COLO829 (cell line): Measurements from ENCODE around the gene SOX12.
"Not testable (repeated sequence)": the region's sequence is repeated elsewhere in the genome, so short reads cannot be mapped to it uniquely, and the experiment has no call there.

ENCODE experiments used
- DNase-seq: peaks from one replicate; pipeline ENCODE4 v3.0.0; 2012; ENCODE audit warnings: low spot score

SOX12 gene

DNA sequence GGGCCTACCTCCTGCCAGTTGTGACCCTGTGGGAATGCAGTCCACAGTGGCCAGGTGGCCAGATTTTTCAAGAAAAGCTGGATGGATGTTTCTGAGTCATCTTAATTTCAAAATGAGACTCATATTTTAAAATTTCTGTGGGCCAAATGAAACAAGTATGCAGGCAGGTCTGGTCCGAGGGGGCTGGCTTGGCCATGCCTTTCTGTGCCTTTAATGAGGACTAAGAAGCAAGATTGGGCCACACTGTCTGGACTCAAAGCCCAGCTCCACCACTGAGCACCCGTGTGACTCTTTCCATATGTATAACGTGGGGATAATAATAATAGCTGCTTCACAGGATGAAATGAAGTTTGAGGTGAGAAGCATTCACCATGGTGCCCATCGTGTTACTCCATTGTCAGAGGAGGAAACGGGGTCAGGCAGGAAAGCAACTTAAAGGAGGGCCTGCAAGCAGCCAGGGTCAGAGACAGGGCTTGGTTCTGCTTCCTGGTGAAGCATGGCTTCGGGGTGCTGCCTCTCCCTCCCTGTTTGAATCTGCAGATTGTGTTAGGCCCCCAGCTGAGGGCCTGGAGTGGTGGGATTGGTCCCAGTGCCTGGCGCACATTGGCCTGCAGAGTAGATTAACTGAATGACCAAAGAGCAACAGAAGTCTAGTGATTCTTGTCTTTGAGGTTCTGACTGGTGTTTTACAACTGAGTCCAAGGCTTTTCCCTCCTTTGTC lies 3.8 kb downstream of the SOX12 start:
- no peak for DNase-seq

DNA sequence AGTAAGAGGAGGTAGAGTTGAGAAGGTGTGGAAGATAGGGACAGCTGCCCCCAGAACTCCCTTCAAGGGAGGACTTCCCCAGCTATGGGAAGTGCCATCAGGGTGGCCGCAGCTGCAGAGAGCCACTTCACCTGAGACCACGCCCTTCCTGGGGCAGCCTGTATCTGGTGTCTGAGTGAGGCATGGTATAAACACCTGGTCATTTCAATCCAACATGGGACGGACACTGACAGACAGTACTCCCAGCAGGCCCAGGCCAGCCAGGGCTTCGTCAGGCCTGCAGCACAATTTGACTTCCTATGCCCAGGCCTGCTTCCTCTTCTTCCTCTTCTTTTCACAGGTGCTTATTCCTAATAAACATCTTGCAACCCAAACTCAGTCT lies 4.5 kb downstream of the SOX12 start:
- no peak for DNase-seq

DNA sequence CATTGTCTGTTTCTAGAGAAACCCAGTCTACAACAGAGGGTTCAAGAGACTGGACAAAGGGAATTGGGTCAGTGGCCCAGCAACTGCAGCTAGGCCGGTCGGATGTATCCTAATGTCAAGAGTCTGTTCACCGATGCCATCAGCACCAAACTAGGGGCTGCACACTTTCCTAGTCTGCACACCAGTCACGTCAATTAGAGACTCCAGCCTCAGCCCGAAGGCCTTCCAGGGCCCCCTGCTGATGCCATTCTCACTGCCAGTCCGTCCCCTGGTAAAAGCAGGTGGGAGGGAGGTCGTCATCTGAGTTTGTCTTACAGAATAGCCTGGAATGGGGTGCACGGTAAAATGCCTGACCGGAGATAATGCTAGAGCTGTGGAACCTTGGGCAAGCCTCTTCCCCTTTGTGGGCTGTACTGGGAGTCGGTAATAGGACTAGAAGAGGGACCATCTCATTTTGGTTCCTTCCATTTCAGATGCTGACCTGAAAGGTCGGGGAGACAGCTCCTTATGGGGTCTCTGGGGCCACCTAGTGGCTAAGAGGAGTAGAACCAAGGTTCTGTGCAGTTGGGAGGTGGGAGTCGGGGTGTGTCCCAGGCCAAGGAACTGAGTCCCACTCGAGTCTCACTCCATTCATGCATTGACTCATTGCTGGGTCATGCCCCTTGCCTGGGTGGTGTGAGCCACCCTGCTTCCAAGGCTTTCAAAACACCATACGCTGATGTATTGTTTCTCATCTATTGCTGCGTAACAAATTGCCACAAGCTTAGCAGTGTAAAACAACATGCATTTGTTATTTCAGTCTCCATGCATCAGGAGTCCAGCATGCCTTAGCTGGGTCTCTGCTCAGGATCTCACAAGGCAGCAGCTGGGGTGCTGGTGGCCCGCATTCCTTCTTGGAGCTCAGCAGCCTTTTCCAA lies 5.1 kb downstream of the SOX12 start:
- peak; percentile 68 for DNase-seq

DNA sequence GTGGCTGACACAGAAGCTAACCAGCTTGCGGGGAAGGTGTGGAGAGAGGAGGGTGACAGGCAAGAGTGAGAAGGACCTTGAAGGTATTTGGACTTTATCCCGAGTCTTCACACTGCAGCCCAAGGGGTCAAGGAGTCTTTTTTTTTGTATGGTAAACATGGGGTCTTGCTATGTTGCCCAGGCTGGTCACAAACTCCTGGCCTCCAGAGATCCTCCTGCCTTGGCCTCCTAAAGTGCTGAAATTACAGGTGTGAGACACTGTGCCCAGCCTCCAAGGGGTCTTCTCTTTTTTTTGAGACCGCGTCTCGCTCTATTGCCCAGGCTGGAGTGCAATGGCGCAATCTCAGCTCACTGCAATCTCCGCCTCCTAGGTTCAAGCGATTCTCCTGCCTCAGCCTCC lies 9.2 kb downstream of the SOX12 start:
- DNase-seq: no peak

GRCh38 chr20:336040-336439 lies 10.7 kb downstream of the SOX12 start:
- DNase-seq: not testable (repeated sequence)

DNA sequence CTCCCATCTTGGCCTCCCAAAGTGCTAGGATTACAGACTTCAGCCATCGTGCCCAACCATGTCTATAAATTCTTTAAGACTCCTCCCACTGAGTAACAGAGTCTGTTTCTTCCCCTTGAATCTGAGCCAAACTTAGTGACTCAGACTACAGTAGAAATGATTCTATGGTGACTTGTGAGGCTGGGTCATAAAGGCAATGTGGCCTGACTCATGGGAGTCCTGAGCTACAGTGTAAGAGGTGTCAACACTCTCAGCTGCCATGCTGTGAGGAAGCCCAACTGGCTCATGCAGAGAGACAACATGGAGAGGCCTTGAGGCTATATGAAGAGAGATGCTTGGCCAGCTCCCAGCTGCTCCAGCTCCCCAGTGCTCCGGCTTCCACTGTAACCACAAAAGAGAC lies 16.3 kb downstream of the SOX12 start:
- DNase-seq: peak; percentile 76

GRCh38 chr20:343107-343506 lies 17.8 kb downstream of the SOX12 start:
- DNase-seq: no peak

- no peak for DNase-seq
These were observed 20.8 kb downstream of the SOX12 start for GRCh38 chr20:346033-346639.

DNA sequence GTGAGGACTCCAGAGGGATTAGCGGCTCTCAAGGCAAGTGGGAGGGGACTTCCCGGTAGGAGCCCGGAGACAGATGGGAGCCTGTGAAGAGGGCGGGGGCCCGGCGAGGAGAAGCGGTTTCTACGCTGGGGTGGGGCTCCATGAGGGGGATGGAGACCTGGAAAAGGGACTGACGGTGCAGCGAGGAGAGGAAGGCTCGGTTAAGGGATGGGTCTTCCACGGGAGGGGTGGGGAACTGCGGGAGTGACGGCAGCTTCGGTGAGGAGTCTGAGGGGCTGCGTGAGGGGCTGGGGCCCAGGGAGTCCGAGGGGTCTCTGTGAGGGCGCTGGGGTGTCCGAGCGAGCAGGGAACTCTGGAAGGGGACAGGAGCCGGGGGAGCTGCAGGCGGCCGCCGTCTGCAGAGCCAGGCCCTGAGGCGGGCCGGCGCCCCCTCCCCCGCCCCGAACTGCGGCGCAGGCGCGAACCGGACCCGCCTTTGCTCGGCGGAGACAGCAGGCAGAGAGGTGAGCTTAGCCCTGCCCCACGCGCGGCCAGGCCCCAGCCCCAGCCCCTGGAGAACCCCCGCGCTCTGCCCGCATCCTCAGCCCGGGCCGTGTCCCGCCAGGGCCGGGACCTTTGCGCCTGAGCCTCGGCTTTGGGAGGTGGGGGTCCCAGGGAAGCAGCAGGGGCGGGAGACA lies 21.4 kb downstream of the SOX12 start, which contains the start of gene NRSN2:
TSS of gene NRSN2 (plus strand) at position 472 of the 677 bp plus-strand sequence. CDS start 2,533 bp downstream, outside the sequence.
- DNase-seq: peak; percentile 83

DNA sequence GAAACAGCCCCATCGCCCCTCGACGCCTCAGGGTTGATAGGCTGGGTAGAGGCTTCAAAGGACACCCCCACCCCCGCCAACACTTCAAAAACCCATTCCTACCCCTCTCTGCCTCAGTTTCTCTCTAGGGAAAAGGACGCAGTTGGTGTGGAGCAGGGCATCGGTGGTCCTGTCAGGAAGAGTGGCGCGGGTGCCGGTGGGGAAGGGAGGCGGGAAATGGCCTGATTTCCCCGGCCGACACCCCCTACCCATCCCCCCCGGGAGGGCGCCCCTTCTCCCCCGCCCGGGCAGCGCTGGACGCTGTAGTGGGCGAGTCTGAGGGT lies 21.9 kb downstream of the SOX12 start:
- no peak for DNase-seq

DNA sequence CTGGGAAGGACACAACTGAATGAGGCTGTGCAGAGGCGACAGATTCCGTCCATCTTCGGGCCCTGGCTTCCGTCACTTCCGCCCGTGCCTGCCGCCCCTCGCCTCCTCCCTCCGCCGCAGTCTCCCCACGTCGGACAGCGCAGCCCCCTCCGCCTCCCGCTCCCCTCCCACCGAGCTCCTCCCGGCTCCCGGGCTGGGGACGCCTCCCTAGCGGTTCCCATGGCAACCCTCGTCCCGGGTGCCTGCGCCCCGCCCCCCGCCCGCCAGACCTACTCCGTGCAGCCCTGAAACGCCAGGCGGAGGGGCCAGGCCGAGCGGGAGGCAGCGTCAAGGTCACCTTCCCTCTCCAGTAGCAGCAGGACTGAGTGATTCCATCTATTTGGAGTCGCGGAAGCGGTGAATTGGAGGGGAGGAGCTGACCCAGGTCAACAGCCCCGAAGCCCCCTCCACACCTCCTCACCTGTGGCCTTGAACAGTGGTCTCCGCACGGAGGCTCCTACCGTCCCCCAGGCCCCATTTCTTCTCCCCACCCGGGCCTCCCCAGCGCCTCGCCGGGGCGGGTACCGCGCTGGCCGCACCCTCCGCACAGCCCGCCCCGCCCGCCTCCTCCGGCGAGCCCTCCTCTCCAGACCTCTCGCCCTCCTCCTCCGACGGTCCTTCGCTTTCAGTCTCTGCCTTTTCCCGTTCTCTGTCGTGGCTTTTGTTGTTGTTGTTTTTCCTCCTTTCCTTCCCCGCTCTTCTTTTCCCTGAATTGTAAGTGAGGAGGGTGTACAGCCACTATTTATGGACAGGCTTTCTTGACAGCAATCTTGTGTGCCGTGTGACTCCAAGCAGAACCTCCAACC lies 22.5 kb downstream of the SOX12 start:
- peak; percentile 99 for DNase-seq

GRCh38 chr20:348972-349841 lies 23.9 kb downstream of the SOX12 start:
- DNase-seq: no peak

DNA sequence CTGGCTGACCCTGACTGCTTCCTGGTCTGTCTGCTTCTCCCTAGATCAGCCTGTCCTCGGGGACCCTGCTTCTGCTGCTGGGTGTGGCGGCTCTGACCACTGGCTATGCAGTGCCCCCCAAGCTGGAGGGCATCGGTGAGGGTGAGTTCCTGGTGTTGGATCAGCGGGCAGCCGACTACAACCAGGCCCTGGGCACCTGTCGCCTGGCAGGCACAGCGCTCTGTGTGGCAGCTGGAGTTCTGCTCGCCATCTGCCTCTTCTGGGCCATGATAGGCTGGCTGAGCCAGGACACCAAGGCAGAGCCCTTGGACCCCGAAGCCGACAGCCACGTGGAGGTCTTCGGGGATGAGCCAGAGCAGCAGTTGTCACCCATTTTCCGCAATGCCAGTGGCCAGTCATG lies 27.8 kb downstream of the SOX12 start:
- no peak for DNase-seq

DNA sequence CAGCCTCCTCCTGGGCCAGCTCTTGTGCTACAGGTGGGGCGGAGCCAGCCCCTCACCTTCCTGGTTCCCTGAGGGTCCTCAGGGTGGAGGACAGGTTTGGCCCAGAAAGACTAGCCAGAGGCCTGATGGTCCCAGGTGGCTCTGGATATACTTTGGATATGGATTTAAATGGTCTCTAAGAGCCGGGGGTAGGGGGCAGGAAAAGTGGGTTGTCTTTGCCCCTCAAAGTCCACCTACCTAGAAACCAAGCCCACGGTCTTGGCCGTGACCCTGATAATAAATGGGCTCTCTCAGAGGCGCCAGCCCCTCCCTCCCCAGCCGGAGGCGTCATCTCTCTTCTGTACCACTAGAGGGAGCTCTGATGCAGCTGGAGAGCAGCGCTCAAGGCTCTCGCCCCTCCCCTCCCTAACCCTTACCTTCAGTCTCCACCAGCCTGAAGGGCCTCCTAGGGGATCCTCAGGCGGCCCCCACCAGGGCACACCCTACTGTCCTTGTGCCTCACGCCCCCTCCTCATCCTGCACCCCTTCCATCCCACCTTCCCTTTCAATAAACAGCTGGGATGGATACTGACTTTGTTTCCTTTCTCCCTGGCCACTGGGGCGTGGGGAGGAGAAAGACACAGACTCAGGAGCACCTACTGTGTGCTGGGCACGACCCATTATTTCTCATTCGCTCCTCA lies 29.1 kb downstream of the SOX12 start:
- DNase-seq: peak; percentile 89

DNA sequence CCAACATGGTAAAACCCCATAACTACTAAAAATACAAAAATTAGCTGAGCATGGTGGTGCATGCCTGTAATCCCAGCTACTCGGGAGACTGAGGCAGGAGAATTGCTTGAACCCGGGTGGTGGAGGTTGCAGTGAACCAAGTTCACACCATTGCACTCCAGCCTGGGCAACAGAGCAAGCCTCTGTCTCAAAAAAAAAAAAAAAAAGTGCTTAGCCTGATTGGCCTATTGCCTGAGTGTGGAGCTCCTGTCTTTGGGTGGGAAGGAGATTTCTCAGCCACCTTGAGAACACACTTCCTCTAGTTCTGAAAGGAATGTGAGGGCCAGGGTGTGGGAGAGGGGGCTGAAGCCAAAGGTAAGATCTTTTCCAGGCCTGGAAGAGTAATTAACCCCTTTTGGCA lies 30.8 kb downstream of the SOX12 start:
- DNase-seq: not testable (repeated sequence)

GRCh38 chr20:356745-357144 lies 31.4 kb downstream of the SOX12 start:
- no peak for DNase-seq

- DNase-seq: no peak
These were observed 33.7 kb downstream of the SOX12 start for GRCh38 chr20:358891-359555.

- no peak for DNase-seq
These were observed 36.2 kb downstream of the SOX12 start for GRCh38 chr20:361561-361960.
